ENCODE data around the gene KIR2DL3. TPM values are rescaled to one million over a fixed set of nuclear protein-coding genes. Genes with fewer than 3 reads are reported as not detected.
"Not testable (repeated sequence)": the region's sequence is repeated elsewhere in the genome, so short reads cannot be mapped to it uniquely, and the experiment has no call there.

The KIR2DL3 gene
- total RNA-seq, 5 donors from 2014 or later (not counting 1 experiment from before 2014, with no cell fraction given), result 0.16 to 0.89 (median 0.45) TPM; not detected in 2

DNA sequence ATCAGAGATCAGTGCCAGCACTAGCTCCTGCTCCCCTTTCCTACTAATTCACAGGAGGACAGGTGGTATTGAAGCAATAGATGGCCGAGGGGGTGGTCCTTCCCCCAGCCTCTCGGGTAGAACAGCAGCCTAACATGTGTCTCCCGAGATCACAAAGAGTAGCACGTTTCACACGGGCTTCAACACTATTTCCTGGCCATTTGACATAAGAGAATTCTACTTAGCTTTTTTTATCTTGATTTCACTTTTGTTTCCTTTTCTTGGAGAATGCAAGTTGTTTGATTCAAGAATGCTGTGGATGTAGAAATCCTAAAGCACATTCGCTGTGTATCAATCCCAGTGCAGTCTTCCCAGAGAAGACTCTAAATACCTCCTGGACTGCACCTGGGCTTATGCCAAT, 12.0 kb downstream of the KIR2DL3 start:
- H3K27me3 Mint-ChIP-seq; DNase-seq; H3K4me3 ChIP-seq (ENCODE audit: control insufficient read depth in 1 of 2, extremely low read depth in 1 of 2, low read length in 1 of 2); H3K27me3 ChIP-seq (replicated peaks in 1 of 2; ENCODE audit: control insufficient read depth in 2 of 2, extremely low read depth in 1 of 2, insufficient read depth in 2 of 2, low read length in 1 of 2); CTCF ChIA-PET; H3K9me3 ChIP-seq; H3K4me3 Mint-ChIP-seq; H3K4me1 Mint-ChIP-seq; H3K27ac ChIP-seq (ENCODE audit: low read length); H3K36me3 ChIP-seq (ENCODE audit: control insufficient read depth in 2 of 2, extremely low read depth in 1 of 2, insufficient read depth in 1 of 2, low read length in 1 of 2); H3K36me3 Mint-ChIP-seq; ATAC-seq (replicated peaks in 1 of 4); POLR2A ChIA-PET; H3K9me3 Mint-ChIP-seq; H3K4me1 ChIP-seq (ENCODE audit: control insufficient read depth in 1 of 2, extremely low read depth in 1 of 2, insufficient read depth in 2 of 2, low read length in 2 of 2); H3K27ac Mint-ChIP-seq: not testable (repeated sequence)
- 88% methylated on average over 1 of the region's 6 CpGs for WGBS (ENCODE audit: insufficient coverage)

DNA sequence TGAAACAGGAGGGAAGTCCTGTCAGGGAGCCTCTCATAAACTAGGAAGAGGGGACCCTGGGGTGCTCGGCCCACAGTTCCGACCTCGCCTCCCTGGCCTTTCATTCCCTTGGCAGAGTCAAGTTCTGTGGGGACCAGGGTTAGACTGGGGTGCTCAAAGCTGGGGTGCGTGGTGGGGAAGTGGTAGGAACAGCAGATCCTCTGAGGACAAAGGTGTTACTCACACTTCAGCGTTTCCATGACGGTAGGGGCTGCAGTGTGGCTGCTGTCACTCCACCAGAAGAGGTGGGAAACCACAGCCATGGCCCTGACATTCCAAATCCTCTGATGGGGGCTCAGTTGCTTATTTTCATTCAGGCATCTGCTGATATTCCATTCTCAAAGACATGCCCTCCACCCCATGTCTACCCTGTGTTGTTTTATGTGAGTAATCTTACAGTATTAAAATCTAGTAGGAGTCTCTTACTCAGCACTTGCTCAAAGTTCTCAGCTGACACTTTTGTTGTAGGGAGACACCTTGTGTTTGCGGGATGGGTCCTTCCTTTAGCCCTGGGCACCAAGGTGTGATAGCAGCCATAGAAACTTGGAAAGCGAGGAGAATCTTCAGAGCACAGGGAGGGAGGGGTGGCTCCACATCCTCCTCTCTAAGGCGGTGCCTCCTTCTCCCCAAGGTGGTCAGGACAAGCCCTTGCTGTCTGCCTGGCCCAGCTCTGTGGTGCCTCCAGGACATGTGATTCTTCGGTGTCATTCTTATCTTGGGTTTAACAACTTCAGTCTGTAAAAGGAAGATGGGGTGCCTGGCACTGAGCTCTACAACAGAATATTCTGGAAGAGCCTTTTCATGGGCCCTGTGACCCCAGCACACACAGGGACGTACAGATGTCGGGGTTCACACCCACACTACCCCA, 18.1 kb downstream of the KIR2DL3 start:
- H3K4me3 ChIP-seq (ENCODE audit: control insufficient read depth in 1 of 2, extremely low read depth in 1 of 2, low read length in 1 of 2); CTCF ChIA-PET; H3K27ac ChIP-seq (ENCODE audit: low read length); H3K36me3 Mint-ChIP-seq; ATAC-seq (replicated peaks in 1 of 4); H3K4me1 Mint-ChIP-seq; H3K9me3 ChIP-seq; POLR2A ChIA-PET; H3K27ac Mint-ChIP-seq; H3K4me1 ChIP-seq (ENCODE audit: control insufficient read depth in 1 of 2, extremely low read depth in 1 of 2, insufficient read depth in 2 of 2, low read length in 2 of 2); H3K36me3 ChIP-seq (ENCODE audit: control insufficient read depth in 2 of 2, extremely low read depth in 1 of 2, insufficient read depth in 1 of 2, low read length in 1 of 2); H3K9me3 Mint-ChIP-seq; H3K4me3 Mint-ChIP-seq; H3K27me3 Mint-ChIP-seq: not testable (repeated sequence)
- H3K27me3 ChIP-seq (replicated peaks in 1 of 2; ENCODE audit: control insufficient read depth in 2 of 2, extremely low read depth in 1 of 2, insufficient read depth in 2 of 2, low read length in 1 of 2), result peaks cover 0 to 12% of the 10 kb centered on the region in 2 experiments
- 89% methylated on average over 8 of the region's 12 CpGs for WGBS (ENCODE audit: insufficient coverage)
- peak in 2 of 35 experiments; percentile 8 to 22 for DNase-seq

DNA sequence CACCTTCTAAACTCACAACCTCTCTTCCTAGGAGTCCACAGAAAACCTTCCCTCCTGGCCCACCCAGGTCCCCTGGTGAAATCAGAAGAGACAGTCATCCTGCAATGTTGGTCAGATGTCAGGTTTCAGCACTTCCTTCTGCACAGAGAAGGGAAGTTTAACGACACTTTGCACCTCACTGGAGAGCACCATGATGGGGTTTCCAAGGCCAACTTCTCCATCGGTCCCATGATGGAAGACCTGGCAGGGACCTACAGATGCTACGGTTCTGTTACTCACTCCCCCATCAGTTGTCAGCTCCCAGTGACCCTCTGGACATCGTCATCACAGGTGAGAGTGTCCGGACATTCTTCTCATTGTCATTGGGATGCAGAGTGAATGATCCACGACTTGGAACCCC, 20.3 kb downstream of the KIR2DL3 start:
- H3K4me3 ChIP-seq (ENCODE audit: control insufficient read depth in 1 of 2, extremely low read depth in 1 of 2, low read length in 1 of 2); H3K4me3 Mint-ChIP-seq; H3K27me3 Mint-ChIP-seq; DNase-seq; H3K36me3 Mint-ChIP-seq; H3K4me1 ChIP-seq (ENCODE audit: control insufficient read depth in 1 of 2, extremely low read depth in 1 of 2, insufficient read depth in 2 of 2, low read length in 2 of 2); H3K9me3 Mint-ChIP-seq; H3K36me3 ChIP-seq (ENCODE audit: control insufficient read depth in 2 of 2, extremely low read depth in 1 of 2, insufficient read depth in 1 of 2, low read length in 1 of 2); H3K9me3 ChIP-seq; H3K4me1 Mint-ChIP-seq; ATAC-seq (replicated peaks in 1 of 4); H3K27ac Mint-ChIP-seq; POLR2A ChIA-PET; CTCF ChIA-PET; H3K27ac ChIP-seq (ENCODE audit: low read length): not testable (repeated sequence)
- H3K27me3 ChIP-seq (replicated peaks in 1 of 2; ENCODE audit: control insufficient read depth in 2 of 2, extremely low read depth in 1 of 2, insufficient read depth in 2 of 2, low read length in 1 of 2), result peaks cover 0 to 12% of the 10 kb centered on the region in 2 experiments
- WGBS (ENCODE audit: insufficient coverage), result 64% methylated on average over 4 of the region's 6 CpGs

DNA sequence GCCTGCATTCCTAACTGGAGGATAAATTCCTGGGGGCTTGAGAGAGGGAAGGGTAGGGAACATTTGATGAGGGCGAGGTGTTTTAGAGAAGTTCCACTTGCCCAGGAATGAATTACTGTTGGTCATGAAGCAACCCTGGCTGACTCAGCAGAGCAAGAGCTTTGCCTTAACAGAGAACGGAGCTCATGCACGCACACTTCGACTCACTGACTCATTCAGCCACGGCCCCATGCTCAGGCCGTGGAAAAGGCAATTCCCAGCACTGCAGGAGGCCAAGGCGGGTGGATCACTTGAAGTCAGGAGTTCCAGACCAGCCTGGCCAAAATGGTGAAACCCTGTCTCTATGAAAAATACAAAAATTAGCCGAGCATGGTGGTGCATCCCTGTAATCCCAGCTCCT, 25.9 kb downstream of the KIR2DL3 start:
- CTCF ChIA-PET; H3K9me3 Mint-ChIP-seq; H3K36me3 Mint-ChIP-seq; H3K4me1 ChIP-seq (ENCODE audit: control insufficient read depth in 1 of 2, extremely low read depth in 1 of 2, insufficient read depth in 2 of 2, low read length in 2 of 2); H3K36me3 ChIP-seq (ENCODE audit: control insufficient read depth in 2 of 2, extremely low read depth in 1 of 2, insufficient read depth in 1 of 2, low read length in 1 of 2); H3K27ac ChIP-seq (ENCODE audit: low read length); H3K4me1 Mint-ChIP-seq; H3K27me3 ChIP-seq (replicated peaks in 1 of 2; ENCODE audit: control insufficient read depth in 2 of 2, extremely low read depth in 1 of 2, insufficient read depth in 2 of 2, low read length in 1 of 2); H3K27ac Mint-ChIP-seq; H3K27me3 Mint-ChIP-seq; H3K4me3 ChIP-seq (ENCODE audit: control insufficient read depth in 1 of 2, extremely low read depth in 1 of 2, low read length in 1 of 2); POLR2A ChIA-PET; H3K4me3 Mint-ChIP-seq; H3K9me3 ChIP-seq; ATAC-seq (replicated peaks in 1 of 4): not testable (repeated sequence)
- DNase-seq, result peak in 1 of 35 experiments; percentile 2
- WGBS (ENCODE audit: insufficient coverage), result 71% methylated on average over 6 of the region's 8 CpGs

DNA sequence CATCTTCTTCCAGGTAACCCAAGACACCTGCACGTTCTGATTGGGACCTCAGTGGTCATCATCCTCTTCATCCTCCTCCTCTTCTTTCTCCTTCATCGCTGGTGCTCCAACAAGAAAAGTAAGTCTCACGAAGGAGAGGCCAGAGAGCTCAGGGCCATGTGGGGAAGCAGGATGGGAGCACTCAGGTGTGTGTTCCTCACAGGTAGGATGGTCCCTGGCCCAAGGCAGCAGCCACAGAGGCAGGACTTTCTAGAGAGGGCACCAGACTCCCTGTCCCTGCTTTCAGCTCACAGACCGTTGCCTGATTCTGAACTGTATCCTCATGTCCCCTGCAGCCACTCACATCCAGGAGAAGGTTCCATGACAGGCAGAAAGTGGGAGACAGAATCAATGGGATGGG, 28.2 kb downstream of the KIR2DL3 start:
- DNase-seq, CTCF ChIA-PET: not testable (repeated sequence)
- WGBS (ENCODE audit: insufficient coverage), result no CpG with 5 or more reads among the region's 4 CpGs

DNA sequence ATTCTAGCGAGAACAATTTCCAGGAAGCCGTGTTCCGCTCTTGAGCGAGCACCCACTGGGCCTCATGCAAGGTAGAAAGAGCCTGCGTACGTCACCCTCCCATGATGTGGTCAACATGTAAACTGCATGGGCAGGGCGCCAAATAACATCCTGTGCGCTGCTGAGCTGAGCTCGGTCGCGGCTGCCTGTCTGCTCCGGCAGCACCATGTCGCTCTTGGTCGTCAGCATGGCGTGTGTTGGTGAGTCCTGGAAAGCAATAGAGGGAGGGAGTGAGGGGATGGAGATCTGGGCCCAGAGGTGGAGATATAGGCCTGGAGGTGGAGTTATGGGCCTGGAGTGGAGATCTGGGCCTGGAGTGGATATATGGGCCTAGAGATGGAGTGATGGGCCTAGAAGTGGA, 31.3 kb downstream of the KIR2DL3 start, which contains the start of gene KIR2DL1:
KIR2DL1 (plus strand) TSS at position 148 of the 400 bp plus-strand sequence; CDS start at position 206, 58 bp downstream.
- H3K27ac ChIP-seq (ENCODE audit: low read length); H3K27ac Mint-ChIP-seq; ATAC-seq (replicated peaks in 1 of 4); H3K27me3 Mint-ChIP-seq; H3K9me3 Mint-ChIP-seq; H3K4me1 Mint-ChIP-seq; H3K27me3 ChIP-seq (replicated peaks in 1 of 2; ENCODE audit: control insufficient read depth in 2 of 2, extremely low read depth in 1 of 2, insufficient read depth in 2 of 2, low read length in 1 of 2); H3K36me3 Mint-ChIP-seq; H3K4me3 Mint-ChIP-seq; CTCF ChIA-PET; H3K36me3 ChIP-seq (ENCODE audit: control insufficient read depth in 2 of 2, extremely low read depth in 1 of 2, insufficient read depth in 1 of 2, low read length in 1 of 2); H3K9me3 ChIP-seq; POLR2A ChIA-PET; H3K4me3 ChIP-seq (ENCODE audit: control insufficient read depth in 1 of 2, extremely low read depth in 1 of 2, low read length in 1 of 2); DNase-seq; H3K4me1 ChIP-seq (ENCODE audit: control insufficient read depth in 1 of 2, extremely low read depth in 1 of 2, insufficient read depth in 2 of 2, low read length in 2 of 2): not testable (repeated sequence)
- 94% methylated on average over 12 of the region's 15 CpGs for WGBS (ENCODE audit: insufficient coverage)

More for the DNA sequence above, 28.2 kb downstream of the KIR2DL3 start:
- H3K36me3 Mint-ChIP-seq; ATAC-seq (replicated peaks in 1 of 4); H3K9me3 ChIP-seq; H3K27ac ChIP-seq (ENCODE audit: low read length); H3K4me3 Mint-ChIP-seq; H3K27me3 ChIP-seq (replicated peaks in 1 of 2; ENCODE audit: control insufficient read depth in 2 of 2, extremely low read depth in 1 of 2, insufficient read depth in 2 of 2, low read length in 1 of 2); H3K4me1 Mint-ChIP-seq; POLR2A ChIA-PET; H3K36me3 ChIP-seq (ENCODE audit: control insufficient read depth in 2 of 2, extremely low read depth in 1 of 2, insufficient read depth in 1 of 2, low read length in 1 of 2); H3K27me3 Mint-ChIP-seq; H3K9me3 Mint-ChIP-seq; H3K4me3 ChIP-seq (ENCODE audit: control insufficient read depth in 1 of 2, extremely low read depth in 1 of 2, low read length in 1 of 2); H3K4me1 ChIP-seq (ENCODE audit: control insufficient read depth in 1 of 2, extremely low read depth in 1 of 2, insufficient read depth in 2 of 2, low read length in 2 of 2); H3K27ac Mint-ChIP-seq: not testable (repeated sequence)

Measured in T-cell (primary cell).